BJ (cell line): ENCODE data around the gene CPT2. TPM values are rescaled to one million over a fixed set of nuclear protein-coding genes. Genes with fewer than 3 reads are reported as not detected.

Experiments
- CTCF ChIA-PET: fragments of 350-600 bp; formaldehyde crosslinking; extraction: SDS; loops from one replicate; lab custom pipeline; 2021; ENCODE audit warnings: antibody characterized with exemption, inconsistent platforms; lab: Yijun Ruan, JAX
- POLR2A ChIA-PET: fragments of 300-600 bp; sonication (Branson Sonifier 250); formaldehyde crosslinking; extraction: SDS; loops from one replicate; lab custom pipeline; 2021; ENCODE audit warnings: antibody characterized with exemption; lab: Charles Lee
- DNase-seq: peaks from one replicate; pipeline ENCODE4 v3.0.0-alpha.2; 2011; ENCODE audit warnings: low read depth
- H3K27me3 ChIP-seq: 2 replicates; pipeline ENCODE4 v1.6.0; 2011; ENCODE audit warnings: low read length; ENCODE audit not compliant: control insufficient read depth, insufficient read depth
- H3K36me3 ChIP-seq: 2 replicates; pipeline ENCODE4 v1.5.1; 2011; ENCODE audit warnings: low read length; ENCODE audit not compliant: control insufficient read depth, insufficient read depth
- H3K4me3 ChIP-seq: 2 replicates; pipeline ENCODE4 v1.5.1; 2011; ENCODE audit warnings: low read depth, mild to moderate bottlenecking, control low read depth, low read length
- CTCF ChIP-seq: IDR thresholded peaks from 2 replicates; pipeline ENCODE4 v1.5.1; 2011; ENCODE audit warnings: low read depth, mild to moderate bottlenecking, control low read depth, inconsistent platforms, low read length, moderate library complexity; ENCODE audit not compliant: insufficient read depth
- polyA plus RNA-seq: library from polyadenylated mRNA; depleted of rRNA; stranded (reverse); fragments of >200 nt; gene quantifications from 2 replicates; pipeline ENCODE4 v1.2.3, GENCODE V29; 2011

CPT2 gene
- polyA plus RNA-seq, 1 experiment = 20.6 TPM

- H3K27me3 ChIP-seq = no peaks in the 10 kb centered on the region
- no peak for TF ChIP-seq CTCF
- ChIA-PET POLR2A (no interaction called here), CTCF (interaction anchor here (0.5 to 2.6 kb wide), 21 partner anchors 8 to 489 kb away, joined by 3 to 11 read pairs (median 4); partner anchors contain the start of genes CPT2, ECHDC2 and SCP2)
- no peak for DNase-seq
- H3K4me3 ChIP-seq = no peak overlapping the region
- H3K36me3 ChIP-seq = no peaks in the 10 kb centered on the region
These were observed 10.1 kb upstream of the CPT2 start for GRCh38 chr1:53186533-53186932.

GRCh38 chr1:53187401-53187800 lies 9.2 kb upstream of the CPT2 start:
- no peak for DNase-seq

DNA sequence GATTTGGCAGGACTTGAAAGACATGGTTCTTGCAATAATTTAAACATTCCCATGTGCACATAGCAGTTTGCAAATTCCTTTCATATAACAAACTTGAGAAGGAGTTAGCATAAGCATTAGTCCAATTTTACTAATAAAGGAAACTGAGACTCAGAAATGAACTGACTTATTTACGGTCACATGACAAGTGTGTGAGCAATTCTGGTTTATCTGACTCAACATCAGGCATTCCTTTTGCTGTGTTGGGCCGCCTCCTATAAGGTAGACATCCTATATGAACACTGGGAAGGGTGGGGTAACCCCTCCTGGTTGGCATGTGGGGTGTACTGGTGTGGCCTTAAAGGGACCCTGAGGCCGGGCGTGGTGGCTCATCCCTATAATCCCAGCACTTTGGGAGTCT lies 8.5 kb upstream of the CPT2 start:
- ChIA-PET POLR2A (no interaction called here), CTCF (no interaction called here)
- H3K36me3 ChIP-seq = no peaks in the 10 kb centered on the region
- TF ChIP-seq CTCF = no peak
- no peaks in the 10 kb centered on the region for H3K27me3 ChIP-seq
- no peak for DNase-seq
- H3K4me3 ChIP-seq = no peak overlapping the region

More at GRCh38 chr1:53187401-53187800, 9.2 kb upstream of the CPT2 start:
- Histone ChIP-seq H3K27me3 (no peaks in the 10 kb centered on the region), H3K36me3 (no peaks in the 10 kb centered on the region), H3K4me3 (no peak overlapping the region)
- no peak for TF ChIP-seq CTCF
- POLR2A ChIA-PET = no interaction called here
- CTCF ChIA-PET = interaction anchor here (1.2 to 1.6 kb wide), 3 partner anchors 98 to 484 kb away, joined by 4 read pairs; no protein-coding TSS in a partner anchor

DNA sequence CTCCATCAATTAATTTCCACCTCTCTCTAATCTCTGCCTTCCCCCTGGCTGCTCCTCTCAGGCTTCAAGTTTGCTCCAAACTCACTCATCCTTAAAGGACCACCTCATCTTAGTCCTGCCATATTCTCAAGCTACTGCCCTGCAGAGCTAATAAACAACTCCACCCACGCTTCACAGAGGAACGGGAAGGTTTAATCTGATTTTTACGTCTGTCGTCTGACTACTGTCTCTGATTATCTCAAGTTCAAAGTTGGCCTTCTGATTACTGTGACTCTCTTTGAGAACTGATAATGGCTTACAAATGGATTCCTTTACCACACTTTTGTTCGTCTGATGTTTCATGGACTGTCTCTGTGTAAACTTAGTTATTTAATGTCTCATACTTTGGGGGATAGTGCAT lies 7.6 kb upstream of the CPT2 start:
- H3K27me3 ChIP-seq = no peaks in the 10 kb centered on the region
- CTCF ChIA-PET = interaction anchor here (0.9 kb wide), 1 partner anchor 11 kb away, joined by 3 read pairs; no protein-coding TSS in a partner anchor
- no peaks in the 10 kb centered on the region for H3K36me3 ChIP-seq
- TF ChIP-seq CTCF = no peak
- no peak overlapping the region for H3K4me3 ChIP-seq
- no peak for DNase-seq
- POLR2A ChIA-PET = no interaction called here

DNA sequence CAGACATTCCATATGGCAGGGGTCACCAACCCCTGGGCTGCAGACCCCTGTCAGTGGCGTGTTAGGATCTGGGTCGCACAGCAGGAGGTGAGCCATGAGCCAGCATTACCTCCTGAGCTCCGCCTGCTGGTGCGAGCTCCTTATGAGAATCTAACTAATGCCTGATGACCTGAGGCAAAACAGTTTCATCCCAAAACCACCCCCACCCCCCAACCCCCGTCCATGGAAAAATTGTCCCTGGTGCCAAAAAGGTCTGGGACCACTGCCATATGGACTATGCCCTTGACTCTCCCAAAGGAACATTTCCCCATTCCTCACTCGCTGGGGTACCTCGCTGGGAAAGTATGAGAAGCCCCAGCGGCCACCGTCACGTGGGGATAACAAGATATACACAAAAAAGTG lies 6.4 kb upstream of the CPT2 start:
- no peak for TF ChIP-seq CTCF
- H3K27me3 ChIP-seq = no peaks in the 10 kb centered on the region
- H3K36me3 ChIP-seq = no peaks in the 10 kb centered on the region
- ChIA-PET POLR2A (no interaction called here), CTCF (interaction anchor here (0.9 kb wide), 1 partner anchor 12 kb away, joined by 3 read pairs; no protein-coding TSS in a partner anchor)
- no peak for DNase-seq
- H3K4me3 ChIP-seq = no peak overlapping the region
